ENCODE data around the gene HS3ST3A1. TPM values are rescaled to one million over a fixed set of nuclear protein-coding genes. Genes with fewer than 3 reads are reported as not detected.
A peak's percentile ranks its signal among the peaks of the same experiment; 100 is the strongest.

The HS3ST3A1 gene
- total and polyA plus RNA-seq, 2 experiments from 2014 or later = 39.2 to 85.1 TPM

- Histone ChIP-seq H3K9ac (no peak overlapping the region), H3K9me3 (ENCODE audit: low read depth) (no peaks in the 10 kb centered on the region), H3K79me2 (ENCODE audit: insufficient read depth) (peaks cover 100% of the 10 kb centered on the region), H4K20me1 (ENCODE audit: insufficient read depth) (no peaks in the 10 kb centered on the region), H3F3A (ENCODE audit: insufficient read depth) (peaks cover 81% of the 10 kb centered on the region), H3K36me3 (ENCODE audit: low read depth) (peaks cover 6% of the 10 kb centered on the region; the same call in 1 of the 2 replicates), H2AFZ (no peak overlapping the region), H3K27ac (peak overlapping the region; percentile 60), H3K4me1 (ENCODE audit: insufficient read depth) (peaks cover 15% of the 10 kb centered on the region), H3K4me3 (no peak overlapping the region), H3K9me2 (ENCODE audit: insufficient read depth) (no peaks in the 10 kb centered on the region), H3K27me3 (replicated peaks; ENCODE audit: insufficient read depth) (no peaks in the 10 kb centered on the region), H3K4me2 (ENCODE audit: unreplicated experiment) (peak overlapping the region; percentile 43)
- WGBS, 2 experiments (ENCODE audit: low coverage in 1 of 2, low lambda C conversion rate in 2 of 2, missing lambda C conversion rate in 2 of 2) = 75 to 81% methylated on average over 6 of the region's 6 CpGs
- in situ Hi-C loops (cut with MboI) = no loop called here
- no peak for TF ChIP-seq EZH2phosphoT487 (IDR thresholded peaks at IDR 0.05; ENCODE audit: insufficient read depth, low read depth)
- no peak for TF ChIP-seq EZH2 (IDR thresholded peaks at IDR 0.05; ENCODE audit: insufficient read depth, poor library complexity, severe bottlenecking)
- peak; percentile 86 for DNase-seq
These were observed 80.7 kb downstream of the HS3ST3A1 start for GRCh38 chr17:13520899-13521572.

- no peaks in the 10 kb centered on the region for H3K9me2 ChIP-seq (ENCODE audit: insufficient read depth)
- no peak overlapping the region for H3K9ac ChIP-seq
- H3K4me3 ChIP-seq = no peak overlapping the region
- no peaks in the 10 kb centered on the region for H3K9me3 ChIP-seq (ENCODE audit: low read depth)
- in situ Hi-C loops (cut with MboI) = no loop called here
- DNase-seq = peak; percentile 33
- H2AFZ ChIP-seq = no peak overlapping the region
- 22 to 37% methylated on average over 2 of the region's 2 CpGs for WGBS, 2 experiments (ENCODE audit: low coverage in 1 of 2, low lambda C conversion rate in 2 of 2, missing lambda C conversion rate in 2 of 2)
- peaks cover 100% of the 10 kb centered on the region for H3K79me2 ChIP-seq (ENCODE audit: insufficient read depth)
- peaks cover 15% of the 10 kb centered on the region; the same call in 1 of the 2 replicates for H3K36me3 ChIP-seq (ENCODE audit: low read depth)
- H3K27ac ChIP-seq = peak overlapping the region; percentile 7; the same call in 1 of the 2 replicates
- no peaks in the 10 kb centered on the region for H4K20me1 ChIP-seq (ENCODE audit: insufficient read depth)
- no peak overlapping the region for H3K4me2 ChIP-seq (ENCODE audit: unreplicated experiment)
- H3K27me3 ChIP-seq (replicated peaks; ENCODE audit: insufficient read depth) = no peaks in the 10 kb centered on the region
- H3K4me1 ChIP-seq (ENCODE audit: insufficient read depth) = peaks cover 15% of the 10 kb centered on the region
- peaks cover 85% of the 10 kb centered on the region for H3F3A ChIP-seq (ENCODE audit: insufficient read depth)
- TF ChIP-seq EZH2phosphoT487 (IDR thresholded peaks at IDR 0.05; ENCODE audit: insufficient read depth, low read depth) (no peak), EZH2 (IDR thresholded peaks at IDR 0.05; ENCODE audit: insufficient read depth, poor library complexity, severe bottlenecking) (no peak)
These were observed 83.3 kb downstream of the HS3ST3A1 start for GRCh38 chr17:13518261-13519000.

GRCh38 chr17:13513039-13513405, 88.7 kb downstream of the HS3ST3A1 start:
- DNase-seq = peak; percentile 71
- Histone ChIP-seq H3K27me3 (replicated peaks; ENCODE audit: insufficient read depth) (no peaks in the 10 kb centered on the region), H3K9me3 (ENCODE audit: low read depth) (no peaks in the 10 kb centered on the region), H3K4me1 (ENCODE audit: insufficient read depth) (peaks cover 17% of the 10 kb centered on the region), H2AFZ (0 out of 2 replicates have a peak overlapping the region, but pooled peaks have one; percentile 6), H3K27ac (peak overlapping the region; percentile 78), H3K4me2 (ENCODE audit: unreplicated experiment) (peak overlapping the region; percentile 12), H3K9me2 (ENCODE audit: insufficient read depth) (no peaks in the 10 kb centered on the region), H3K36me3 (ENCODE audit: low read depth) (peaks cover 15% of the 10 kb centered on the region; the same call in 1 of the 2 replicates), H4K20me1 (ENCODE audit: insufficient read depth) (no peaks in the 10 kb centered on the region), H3K79me2 (ENCODE audit: insufficient read depth) (peaks cover 99% of the 10 kb centered on the region), H3F3A (ENCODE audit: insufficient read depth) (peaks cover 75% of the 10 kb centered on the region), H3K9ac (peak overlapping the region; percentile 44), H3K4me3 (0 out of 2 replicates have a peak overlapping the region, but pooled peaks have one; percentile 3)
- WGBS, 2 experiments (ENCODE audit: low coverage in 1 of 2, low lambda C conversion rate in 2 of 2, missing lambda C conversion rate in 2 of 2) = 49 to 51% methylated on average over 8 of the region's 8 CpGs
- in situ Hi-C loops (cut with MboI) = no loop called here
- no peak for TF ChIP-seq EZH2 (IDR thresholded peaks at IDR 0.05; ENCODE audit: insufficient read depth, poor library complexity, severe bottlenecking)
- no peak for TF ChIP-seq EZH2phosphoT487 (IDR thresholded peaks at IDR 0.05; ENCODE audit: insufficient read depth, low read depth)

GRCh38 chr17:13510062-13510461, 91.7 kb downstream of the HS3ST3A1 start:
- H3K9ac ChIP-seq = no peak overlapping the region
- no peaks in the 10 kb centered on the region for H4K20me1 ChIP-seq (ENCODE audit: insufficient read depth)
- peaks cover 99% of the 10 kb centered on the region for H3K79me2 ChIP-seq (ENCODE audit: insufficient read depth)
- no peak overlapping the region for H3K4me2 ChIP-seq (ENCODE audit: unreplicated experiment)
- H3K9me3 ChIP-seq (ENCODE audit: low read depth) = no peaks in the 10 kb centered on the region
- TF ChIP-seq EZH2phosphoT487 (IDR thresholded peaks at IDR 0.05; ENCODE audit: insufficient read depth, low read depth) (no peak), EZH2 (IDR thresholded peaks at IDR 0.05; ENCODE audit: insufficient read depth, poor library complexity, severe bottlenecking) (no peak)
- H3K4me1 ChIP-seq (ENCODE audit: insufficient read depth) = peaks cover 17% of the 10 kb centered on the region
- no peaks in the 10 kb centered on the region for H3K9me2 ChIP-seq (ENCODE audit: insufficient read depth)
- 88 to 89% methylated on average over 6 of the region's 6 CpGs for WGBS, 2 experiments (ENCODE audit: low coverage in 1 of 2, low lambda C conversion rate in 2 of 2, missing lambda C conversion rate in 2 of 2)
- H3F3A ChIP-seq (ENCODE audit: insufficient read depth) = peaks cover 70% of the 10 kb centered on the region
- H2AFZ ChIP-seq = no peak overlapping the region
- H3K27ac ChIP-seq = 0 out of 2 replicates have a peak overlapping the region, but pooled peaks have one; percentile 7
- H3K27me3 ChIP-seq (replicated peaks; ENCODE audit: insufficient read depth) = no peaks in the 10 kb centered on the region
- in situ Hi-C loops (cut with MboI) = no loop called here
- no peak for DNase-seq
- H3K36me3 ChIP-seq (ENCODE audit: low read depth) = peaks cover 8% of the 10 kb centered on the region; the same call in 1 of the 2 replicates
- no peak overlapping the region for H3K4me3 ChIP-seq

All from GM23248 (cell line).